ENCODE data around the gene ANKRD18B.
"Not testable (repeated sequence)": the region's sequence is repeated elsewhere in the genome, so short reads cannot be mapped to it uniquely, and the experiment has no call there.

The ANKRD18B gene

GRCh38 chr9:33612410-33612809 lies 88.4 kb downstream of the ANKRD18B start:
- not testable (repeated sequence) for H3K36me3 ChIP-seq (ENCODE audit: control insufficient read depth in 1 of 2, insufficient read depth in 2 of 2, low read length in 2 of 2); H3K9me3 ChIP-seq (ENCODE audit: control insufficient read depth in 1 of 2, low read length in 2 of 2); H3K4me3 ChIP-seq (ENCODE audit: low read depth in 1 of 2, low read length in 2 of 2); H3K27ac ChIP-seq (ENCODE audit: low read length); H3K27me3 ChIP-seq (ENCODE audit: low read depth, low read length); H3K4me1 ChIP-seq (ENCODE audit: control insufficient read depth in 1 of 2, insufficient read depth in 2 of 2, low read length in 2 of 2)

GRCh38 chr9:33614001-33614687 lies 90.1 kb downstream of the ANKRD18B start:
- no peak overlapping the region for H3K4me3 ChIP-seq (ENCODE audit: low read depth in 1 of 2, low read length in 2 of 2)
- no peak overlapping the region for H3K27ac ChIP-seq (ENCODE audit: low read length)
- H3K4me1 ChIP-seq (ENCODE audit: control insufficient read depth in 1 of 2, insufficient read depth in 2 of 2, low read length in 2 of 2): no peaks in the 10 kb centered on the region
- no peaks in the 10 kb centered on the region for H3K36me3 ChIP-seq (ENCODE audit: control insufficient read depth in 1 of 2, insufficient read depth in 2 of 2, low read length in 2 of 2)
- H3K9me3 ChIP-seq (ENCODE audit: control insufficient read depth in 1 of 2, low read length in 2 of 2): no peaks in the 10 kb centered on the region
- no peaks in the 10 kb centered on the region for H3K27me3 ChIP-seq (ENCODE audit: low read depth, low read length)

GRCh38 chr9:33618370-33618769 lies 94.3 kb downstream of the ANKRD18B start:
- not testable (repeated sequence) for H3K4me3 ChIP-seq (ENCODE audit: low read depth in 1 of 2, low read length in 2 of 2); H3K9me3 ChIP-seq (ENCODE audit: control insufficient read depth in 1 of 2, low read length in 2 of 2); H3K27ac ChIP-seq (ENCODE audit: low read length); H3K4me1 ChIP-seq (ENCODE audit: control insufficient read depth in 1 of 2, insufficient read depth in 2 of 2, low read length in 2 of 2); H3K27me3 ChIP-seq (ENCODE audit: low read depth, low read length); H3K36me3 ChIP-seq (ENCODE audit: control insufficient read depth in 1 of 2, insufficient read depth in 2 of 2, low read length in 2 of 2)

GRCh38 chr9:33619666-33620404 lies 95.8 kb downstream of the ANKRD18B start:
- Histone ChIP-seq H3K36me3 (ENCODE audit: control insufficient read depth in 1 of 2, insufficient read depth in 2 of 2, low read length in 2 of 2) (no peaks in the 10 kb centered on the region), H3K4me3 (ENCODE audit: low read depth in 1 of 2, low read length in 2 of 2) (no peak overlapping the region), H3K27ac (ENCODE audit: low read length) (no peak overlapping the region), H3K9me3 (ENCODE audit: control insufficient read depth in 1 of 2, low read length in 2 of 2) (no peaks in the 10 kb centered on the region), H3K27me3 (ENCODE audit: low read depth, low read length) (no peaks in the 10 kb centered on the region), H3K4me1 (ENCODE audit: control insufficient read depth in 1 of 2, insufficient read depth in 2 of 2, low read length in 2 of 2) (peaks cover 0 to 8% of the 10 kb centered on the region in 2 donors)

- H3K4me3 ChIP-seq (ENCODE audit: low read depth in 1 of 2, low read length in 2 of 2): no peak overlapping the region
Observed at GRCh38 chr9:33620738-33621439, 96.8 kb downstream of the ANKRD18B start.

More at GRCh38 chr9:33620738-33621439, 96.8 kb downstream of the ANKRD18B start:
- H3K4me1 ChIP-seq (ENCODE audit: control insufficient read depth in 1 of 2, insufficient read depth in 2 of 2, low read length in 2 of 2): peaks cover 0 to 8% of the 10 kb centered on the region in 2 donors
- H3K9me3 ChIP-seq (ENCODE audit: control insufficient read depth in 1 of 2, low read length in 2 of 2): no peaks in the 10 kb centered on the region
- H3K36me3 ChIP-seq (ENCODE audit: control insufficient read depth in 1 of 2, insufficient read depth in 2 of 2, low read length in 2 of 2): no peaks in the 10 kb centered on the region
- H3K27me3 ChIP-seq (ENCODE audit: low read depth, low read length): no peaks in the 10 kb centered on the region
- H3K27ac ChIP-seq (ENCODE audit: low read length): no peak overlapping the region
